ENCODE data around the gene SSH2. TPM values are rescaled to one million over a fixed set of nuclear protein-coding genes. Genes with fewer than 3 reads are reported as not detected.

The SSH2 gene
- polyA plus RNA-seq, 1 of the 3 experiments (the other 2 are of a cell fraction), result 8.8 TPM

- Histone ChIP-seq H3K36me3 (replicated peaks in 1 of 2; ENCODE audit: control insufficient read depth in 1 of 2, insufficient read depth in 2 of 2, low read length in 1 of 2) (no peaks in the 10 kb centered on the region), H3F3A (replicated peaks; ENCODE audit: insufficient read depth) (no peaks in the 10 kb centered on the region), H3K9me3 (no peaks in the 10 kb centered on the region), H4K20me1 (ENCODE audit: insufficient read depth) (no peaks in the 10 kb centered on the region), H3K4me1 (ENCODE audit: control insufficient read depth in 1 of 2, insufficient read depth in 2 of 2, low read depth in 1 of 2, low read length in 1 of 2) (peaks cover 3 to 8% of the 10 kb centered on the region in 2 experiments; a peak in 3 of 4 replicates), H3K4me3 (ENCODE audit: low read depth in 2 of 2, low read length in 1 of 2) (no peak overlapping the region), H3K27ac (ENCODE audit: low read depth in 2 of 2, low read length in 1 of 2) (no peak overlapping the region), H3K4me2 (no peak overlapping the region), H3K9me2 (no peaks in the 10 kb centered on the region), H3K27me3 (ENCODE audit: insufficient read depth) (no peaks in the 10 kb centered on the region), H3K79me2 (ENCODE audit: insufficient read depth) (peaks cover 26% of the 10 kb centered on the region), H3K9ac (no peak overlapping the region), H2AFZ (ENCODE audit: low read depth) (no peak overlapping the region)
- no peak for TF ChIP-seq JUND (IDR thresholded peaks at IDR 0.05)
- DNase-seq, result no peak
- ChIA-PET POLR2A (no interaction called here), CTCF (interaction anchor here (2.5 kb wide), 1 partner anchor 61 kb away, joined by 19 read pairs; the partner anchor contains the start of gene SSH2)
- WGBS (ENCODE audit: low lambda C conversion rate), result 74% methylated on average over 1 of the region's 1 CpG
Measured at GRCh38 chr17:29870836-29871465, 59.1 kb downstream of the SSH2 start.

- no peak overlapping the region for H3K27ac ChIP-seq (ENCODE audit: low read depth in 2 of 2, low read length in 1 of 2)
- no peaks in the 10 kb centered on the region for H3K9me3 ChIP-seq
- CTCF ChIA-PET, result interaction anchor here (0.6 to 4.6 kb wide), 26 partner anchors 9 to 241 kb away, joined by 3 to 42 read pairs (median 4); partner anchors contain the start of gene SSH2
Measured at GRCh38 chr17:29867643-29868181, 62.3 kb downstream of the SSH2 start.

More at GRCh38 chr17:29867643-29868181, 62.3 kb downstream of the SSH2 start:
- Histone ChIP-seq H3K4me2 (no peak overlapping the region), H3K36me3 (replicated peaks in 1 of 2; ENCODE audit: control insufficient read depth in 1 of 2, insufficient read depth in 2 of 2, low read length in 1 of 2) (no peaks in the 10 kb centered on the region), H2AFZ (ENCODE audit: low read depth) (no peak overlapping the region), H3K27me3 (ENCODE audit: insufficient read depth) (no peaks in the 10 kb centered on the region), H3K79me2 (ENCODE audit: insufficient read depth) (peaks cover 17% of the 10 kb centered on the region), H3K4me3 (ENCODE audit: low read depth in 2 of 2, low read length in 1 of 2) (no peak overlapping the region), H3F3A (replicated peaks; ENCODE audit: insufficient read depth) (no peaks in the 10 kb centered on the region), H3K9ac (no peak overlapping the region), H3K9me2 (no peaks in the 10 kb centered on the region), H3K4me1 (ENCODE audit: control insufficient read depth in 1 of 2, insufficient read depth in 2 of 2, low read depth in 1 of 2, low read length in 1 of 2) (peaks cover 5 to 8% of the 10 kb centered on the region in 2 experiments; a peak in 3 of 4 replicates), H4K20me1 (ENCODE audit: insufficient read depth) (no peaks in the 10 kb centered on the region)
- WGBS (ENCODE audit: low lambda C conversion rate), result 88% methylated on average over 2 of the region's 2 CpGs
- POLR2A ChIA-PET, result no interaction called here
- TF ChIP-seq MEF2A (IDR thresholded peaks at IDR 0.05; ENCODE audit: borderline replicate concordance, low read depth) (no peak), TEAD4 (IDR thresholded peaks at IDR 0.05; ENCODE audit: borderline replicate concordance, insufficient read depth) (no peak), RFX5 (IDR thresholded peaks at IDR 0.05; ENCODE audit: low read length) (no peak), GATA2 (CRISPR knock-in tag; IDR thresholded peaks at IDR 0.05) (no peak), EZH2phosphoT487 (IDR thresholded peaks at IDR 0.05; ENCODE audit: borderline replicate concordance, low read depth) (no peak), NRF1 (IDR thresholded peaks at IDR 0.05; ENCODE audit: low read depth, low read length) (0 out of 2 replicates have a peak, but pooled peaks have one; percentile 9), RAD21 (IDR thresholded peaks at IDR 0.05; ENCODE audit: low read length) (peak; percentile 54), NFIC (IDR thresholded peaks at IDR 0.05; ENCODE audit: borderline replicate concordance) (no peak), RCOR1 (IDR thresholded peaks at IDR 0.05; ENCODE audit: low read length) (no peak), FOSL2 (IDR thresholded peaks at IDR 0.05; ENCODE audit: borderline replicate concordance, low read depth) (no peak), JUND (IDR thresholded peaks at IDR 0.05) (no peak), SMC3 (IDR thresholded peaks at IDR 0.05; ENCODE audit: low read depth, low read length) (peak; percentile 40), EP300 (IDR thresholded peaks at IDR 0.05; ENCODE audit: borderline replicate concordance in 1 of 2, low read depth in 1 of 2, low read length in 1 of 2) (no peak), MAX (IDR thresholded peaks at IDR 0.05; ENCODE audit: low read depth) (no peak), ELF1 (IDR thresholded peaks at IDR 0.05) (no peak), FOXJ3 (CRISPR knock-in tag; IDR thresholded peaks at IDR 0.05) (no peak), USF1 (IDR thresholded peaks at IDR 0.05; ENCODE audit: borderline replicate concordance, low read depth) (no peak), POLR2AphosphoS5 (IDR thresholded peaks at IDR 0.05; ENCODE audit: low read depth, low read length) (no peak)
- TF ChIP-seq, protein P1, sequence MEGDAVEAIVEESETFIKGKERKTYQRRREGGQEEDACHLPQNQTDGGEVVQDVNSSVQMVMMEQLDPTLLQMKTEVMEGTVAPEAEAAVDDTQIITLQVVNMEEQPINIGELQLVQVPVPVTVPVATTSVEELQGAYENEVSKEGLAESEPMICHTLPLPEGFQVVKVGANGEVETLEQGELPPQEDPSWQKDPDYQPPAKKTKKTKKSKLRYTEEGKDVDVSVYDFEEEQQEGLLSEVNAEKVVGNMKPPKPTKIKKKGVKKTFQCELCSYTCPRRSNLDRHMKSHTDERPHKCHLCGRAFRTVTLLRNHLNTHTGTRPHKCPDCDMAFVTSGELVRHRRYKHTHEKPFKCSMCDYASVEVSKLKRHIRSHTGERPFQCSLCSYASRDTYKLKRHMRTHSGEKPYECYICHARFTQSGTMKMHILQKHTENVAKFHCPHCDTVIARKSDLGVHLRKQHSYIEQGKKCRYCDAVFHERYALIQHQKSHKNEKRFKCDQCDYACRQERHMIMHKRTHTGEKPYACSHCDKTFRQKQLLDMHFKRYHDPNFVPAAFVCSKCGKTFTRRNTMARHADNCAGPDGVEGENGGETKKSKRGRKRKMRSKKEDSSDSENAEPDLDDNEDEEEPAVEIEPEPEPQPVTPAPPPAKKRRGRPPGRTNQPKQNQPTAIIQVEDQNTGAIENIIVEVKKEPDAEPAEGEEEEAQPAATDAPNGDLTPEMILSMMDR (IDR thresholded peaks at IDR 0.05), result peak; percentile 50
- TF ChIP-seq, protein P2, sequence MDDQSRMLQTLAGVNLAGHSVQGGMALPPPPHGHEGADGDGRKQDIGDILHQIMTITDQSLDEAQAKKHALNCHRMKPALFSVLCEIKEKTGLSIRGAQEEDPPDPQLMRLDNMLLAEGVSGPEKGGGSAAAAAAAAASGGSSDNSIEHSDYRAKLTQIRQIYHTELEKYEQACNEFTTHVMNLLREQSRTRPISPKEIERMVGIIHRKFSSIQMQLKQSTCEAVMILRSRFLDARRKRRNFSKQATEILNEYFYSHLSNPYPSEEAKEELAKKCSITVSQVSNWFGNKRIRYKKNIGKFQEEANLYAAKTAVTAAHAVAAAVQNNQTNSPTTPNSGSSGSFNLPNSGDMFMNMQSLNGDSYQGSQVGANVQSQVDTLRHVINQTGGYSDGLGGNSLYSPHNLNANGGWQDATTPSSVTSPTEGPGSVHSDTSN (IDR thresholded peaks at IDR 0.05), result no peak
- TF ChIP-seq, protein P3, sequence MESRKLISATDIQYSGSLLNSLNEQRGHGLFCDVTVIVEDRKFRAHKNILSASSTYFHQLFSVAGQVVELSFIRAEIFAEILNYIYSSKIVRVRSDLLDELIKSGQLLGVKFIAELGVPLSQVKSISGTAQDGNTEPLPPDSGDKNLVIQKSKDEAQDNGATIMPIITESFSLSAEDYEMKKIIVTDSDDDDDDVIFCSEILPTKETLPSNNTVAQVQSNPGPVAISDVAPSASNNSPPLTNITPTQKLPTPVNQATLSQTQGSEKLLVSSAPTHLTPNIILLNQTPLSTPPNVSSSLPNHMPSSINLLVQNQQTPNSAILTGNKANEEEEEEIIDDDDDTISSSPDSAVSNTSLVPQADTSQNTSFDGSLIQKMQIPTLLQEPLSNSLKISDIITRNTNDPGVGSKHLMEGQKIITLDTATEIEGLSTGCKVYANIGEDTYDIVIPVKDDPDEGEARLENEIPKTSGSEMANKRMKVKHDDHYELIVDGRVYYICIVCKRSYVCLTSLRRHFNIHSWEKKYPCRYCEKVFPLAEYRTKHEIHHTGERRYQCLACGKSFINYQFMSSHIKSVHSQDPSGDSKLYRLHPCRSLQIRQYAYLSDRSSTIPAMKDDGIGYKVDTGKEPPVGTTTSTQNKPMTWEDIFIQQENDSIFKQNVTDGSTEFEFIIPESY (IDR thresholded peaks at IDR 0.05; ENCODE audit: borderline replicate concordance, low read depth), result no peak
- DNase-seq, result no peak

Data from SK-N-SH (cell line).